Chondrocyte (in vitro differentiated cells): Measurements from ENCODE around the gene WFDC11. TPM values are rescaled to one million over a fixed set of nuclear protein-coding genes. Genes with fewer than 3 reads are reported as not detected.
A peak's percentile ranks its signal among the peaks of the same experiment; 100 is the strongest.

Experiments
- DNase-seq: peaks from one replicate; pipeline ENCODE4 v3.0.0; 2021; ENCODE audit warnings: mixed read lengths, low spot score
- H3K27ac Mint-ChIP-seq: one replicate; pipeline ENCODE4 v1.8.0; 2021; ENCODE audit warnings: mild to moderate bottlenecking, moderate library complexity, mixed read lengths; ENCODE audit not compliant: unreplicated experiment
- H3K27me3 Mint-ChIP-seq: 2 replicates; pipeline ENCODE4 v1.8.0; 2021; ENCODE audit warnings: low read depth, mixed read lengths
- H3K36me3 Mint-ChIP-seq: 2 replicates; pipeline ENCODE4 v1.8.0; 2021; ENCODE audit warnings: low read depth, mixed read lengths
- H3K4me1 Mint-ChIP-seq: 2 replicates; pipeline ENCODE4 v1.8.0; 2021; ENCODE audit warnings: low read depth, mild to moderate bottlenecking, mixed read lengths
- H3K4me3 Mint-ChIP-seq: one replicate; pipeline ENCODE4 v1.8.0; 2021; ENCODE audit warnings: mild to moderate bottlenecking, moderate library complexity, mixed read lengths; ENCODE audit not compliant: unreplicated experiment
- H3K9me3 Mint-ChIP-seq: 2 replicates; pipeline ENCODE4 v1.8.0; 2021; ENCODE audit warnings: low read depth, mixed read lengths
- CTCF ChIP-seq: fragments of 200-600 bp; sonication (generic); IDR thresholded peaks from 2 replicates; pipeline ENCODE4 v1.5.0; 2021; ENCODE audit warnings: antibody characterized with exemption, mild to moderate bottlenecking, moderate library complexity
- total RNA-seq: library from RNA; stranded (reverse); gene quantifications from 3 replicates; pipeline ENCODE4 v1.2.1, GENCODE V29; 2021

The WFDC11 gene
- total RNA-seq, 1 donor from 2014 or later: not detected

GRCh38 chr20:45636513-45636912 is 33.5 kb downstream of the WFDC11 start:
- no peak for TF ChIP-seq CTCF
- no peak for DNase-seq
- H3K9me3 Mint-ChIP-seq: peaks cover 6% of the 10 kb centered on the region
- peaks cover 3% of the 10 kb centered on the region for H3K27me3 Mint-ChIP-seq
- no peak overlapping the region for H3K4me3 Mint-ChIP-seq
- H3K36me3 Mint-ChIP-seq: no peaks in the 10 kb centered on the region
- no peaks in the 10 kb centered on the region for H3K4me1 Mint-ChIP-seq
- no peak overlapping the region for H3K27ac Mint-ChIP-seq

- TF ChIP-seq CTCF: no peak
- no peak for DNase-seq
- no peaks in the 10 kb centered on the region for H3K36me3 Mint-ChIP-seq
Observed at GRCh38 chr20:45631184-45631583, 38.9 kb downstream of the WFDC11 start, which contains the start of gene WFDC9. WFDC9 (minus strand) TSS chr20:45631284; CDS start chr20:45610181, 21,103 bp downstream.

GRCh38 chr20:45630371-45630770 is 39.7 kb downstream of the WFDC11 start:
- Mint-ChIP-seq H3K4me3 (no peak overlapping the region), H3K27me3 (peaks cover 25% of the 10 kb centered on the region), H3K9me3 (peaks cover 2% of the 10 kb centered on the region), H3K4me1 (no peaks in the 10 kb centered on the region), H3K27ac (no peak overlapping the region), H3K36me3 (no peaks in the 10 kb centered on the region)
- no peak for TF ChIP-seq CTCF
- DNase-seq: no peak

More at GRCh38 chr20:45631184-45631583, 38.9 kb downstream of the WFDC11 start, which contains the start of gene WFDC9:
- Mint-ChIP-seq H3K27me3 (peaks cover 25% of the 10 kb centered on the region), H3K4me1 (no peaks in the 10 kb centered on the region), H3K27ac (no peak within 1 kb of the TSS), H3K4me3 (no peak within 1 kb of the TSS), H3K9me3 (no peaks in the 10 kb centered on the region)

- Mint-ChIP-seq H3K27me3 (peaks cover 25% of the 10 kb centered on the region), H3K27ac (no peak within 1 kb of the TSS), H3K4me3 (no peak within 1 kb of the TSS), H3K4me1 (no peaks in the 10 kb centered on the region), H3K36me3 (no peaks in the 10 kb centered on the region), H3K9me3 (peaks cover 3% of the 10 kb centered on the region)
- no peak for DNase-seq
- TF ChIP-seq CTCF: peak; percentile 77
Observed at GRCh38 chr20:45629496-45630100, 40.4 kb downstream of the WFDC11 start, which contains the start of gene WFDC10A. WFDC10A (plus strand) TSS chr20:45629739; CDS start chr20:45629814, 75 bp downstream.

- Mint-ChIP-seq H3K27me3 (peaks cover 32% of the 10 kb centered on the region), H3K4me1 (no peaks in the 10 kb centered on the region), H3K9me3 (peaks cover 3% of the 10 kb centered on the region), H3K4me3 (no peak overlapping the region), H3K36me3 (no peaks in the 10 kb centered on the region), H3K27ac (no peak overlapping the region)
- no peak for TF ChIP-seq CTCF
- DNase-seq: no peak
Observed at GRCh38 chr20:45626540-45626939, 43.5 kb downstream of the WFDC11 start.
